ENCODE results near the gene SLC12A4.

DNA sequence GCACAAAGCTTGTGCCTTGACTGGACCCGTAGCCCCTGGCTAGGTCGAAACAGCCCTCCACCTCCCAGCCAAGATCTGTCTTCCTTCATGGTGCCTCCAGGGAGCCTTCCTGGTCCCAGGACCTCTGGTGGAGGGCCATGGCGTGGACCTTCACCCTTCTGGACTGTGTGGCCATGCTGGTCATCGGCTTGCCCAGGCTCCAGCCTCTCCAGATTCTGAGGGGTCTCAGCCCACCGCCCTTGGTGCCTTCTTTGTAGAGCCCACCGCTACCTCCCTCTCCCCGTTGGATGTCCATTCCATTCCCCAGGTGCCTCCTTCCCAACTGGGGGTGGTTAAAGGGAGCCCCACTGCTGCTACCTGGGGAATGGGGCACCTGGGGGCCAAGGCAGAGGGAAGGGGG is 40.3 kb downstream of the SLC12A4 start:
- TF ChIP-seq, protein P1, sequence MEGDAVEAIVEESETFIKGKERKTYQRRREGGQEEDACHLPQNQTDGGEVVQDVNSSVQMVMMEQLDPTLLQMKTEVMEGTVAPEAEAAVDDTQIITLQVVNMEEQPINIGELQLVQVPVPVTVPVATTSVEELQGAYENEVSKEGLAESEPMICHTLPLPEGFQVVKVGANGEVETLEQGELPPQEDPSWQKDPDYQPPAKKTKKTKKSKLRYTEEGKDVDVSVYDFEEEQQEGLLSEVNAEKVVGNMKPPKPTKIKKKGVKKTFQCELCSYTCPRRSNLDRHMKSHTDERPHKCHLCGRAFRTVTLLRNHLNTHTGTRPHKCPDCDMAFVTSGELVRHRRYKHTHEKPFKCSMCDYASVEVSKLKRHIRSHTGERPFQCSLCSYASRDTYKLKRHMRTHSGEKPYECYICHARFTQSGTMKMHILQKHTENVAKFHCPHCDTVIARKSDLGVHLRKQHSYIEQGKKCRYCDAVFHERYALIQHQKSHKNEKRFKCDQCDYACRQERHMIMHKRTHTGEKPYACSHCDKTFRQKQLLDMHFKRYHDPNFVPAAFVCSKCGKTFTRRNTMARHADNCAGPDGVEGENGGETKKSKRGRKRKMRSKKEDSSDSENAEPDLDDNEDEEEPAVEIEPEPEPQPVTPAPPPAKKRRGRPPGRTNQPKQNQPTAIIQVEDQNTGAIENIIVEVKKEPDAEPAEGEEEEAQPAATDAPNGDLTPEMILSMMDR (optimal IDR thresholded peaks at IDR 0.05 in 1 of 3, IDR thresholded peaks at IDR 0.05 in 1 of 3, conservative IDR thresholded peaks at IDR 0.05 in 1 of 3; ENCODE audit: extremely low read depth in 1 of 3, insufficient read depth in 2 of 3, low read length in 3 of 3), result no peak
- TF ChIP-seq EZH2 (IDR thresholded peaks at IDR 0.05; ENCODE audit: low read length), result no peak

Data from keratinocyte (primary cell).